Keratinocyte (primary cell): ENCODE results near the gene FBXL17. TPM values are rescaled to one million over a fixed set of nuclear protein-coding genes. Genes with fewer than 3 reads are reported as not detected.

Experiments
- DNase-seq: peaks from one replicate; pipeline ENCODE4 v3.0.0-alpha.2; 2011; ENCODE audit warnings: low read depth, missing footprints, low spot score
- FAIRE-seq: peaks from 2 replicates; lab custom pipeline; 2011; peaks lifted over from hg19 to GRCh38; lab: Jason Lieb, UNC
- H2AFZ ChIP-seq: 2 replicates; pipeline ENCODE4 v1.6.0; 2012; ENCODE audit warnings: low read length, control low read depth, inconsistent platforms; ENCODE audit not compliant: control insufficient read depth
- H3K27ac ChIP-seq: 2 replicates; pipeline ENCODE4 v1.5.1; 2011; ENCODE audit warnings: low read length; ENCODE audit not compliant: control insufficient read depth, insufficient read depth
- H3K27me3 ChIP-seq: 3 replicates; pipeline ENCODE4 v1.6.0; 2011; ENCODE audit warnings: low read length; ENCODE audit not compliant: control insufficient read depth, insufficient read depth; ENCODE audit errors: extremely low read depth
- H3K36me3 ChIP-seq, 2 experiments: 2 replicates in 1 of 2; 3 replicates in 1 of 2; pipeline ENCODE4 v1.5.1; 2011; ENCODE audit warnings: low read length in 2 of 2, mild to moderate bottlenecking in 1 of 2; ENCODE audit not compliant: control insufficient read depth in 2 of 2, insufficient read depth in 2 of 2; ENCODE audit errors: extremely low read depth in 1 of 2
- H3K4me1 ChIP-seq: 3 replicates; pipeline ENCODE4 v1.5.1; 2011; ENCODE audit warnings: low read length; ENCODE audit not compliant: control insufficient read depth, insufficient read depth; ENCODE audit errors: extremely low read depth
- H3K4me2 ChIP-seq: 3 replicates; pipeline ENCODE4 v1.6.0; 2011; ENCODE audit warnings: low read depth, low read length; ENCODE audit not compliant: control insufficient read depth, insufficient read depth; ENCODE audit errors: extremely low read depth
- H3K4me3 ChIP-seq, 3 experiments: fragments of 200-600 bp in 1 of 3; sonication (generic) in 1 of 3; 2 replicates in 2 of 3; 3 replicates in 1 of 3; pipeline ENCODE4 v1.5.1; 2011 to 2016; ENCODE audit warnings: low read length in 3 of 3, mild to moderate bottlenecking in 3 of 3, control low read depth in 2 of 3, inconsistent platforms in 1 of 3, low read depth in 1 of 3, mixed read lengths in 1 of 3, mixed run types in 1 of 3, moderate library complexity in 1 of 3; ENCODE audit not compliant: control insufficient read depth in 2 of 3, insufficient read depth in 2 of 3; ENCODE audit errors: extremely low read depth in 1 of 3
- H3K79me2 ChIP-seq: 2 replicates; pipeline ENCODE4 v1.6.0; 2012; ENCODE audit warnings: low read length; ENCODE audit not compliant: control insufficient read depth, insufficient read depth
- H3K9ac ChIP-seq: 3 replicates; pipeline ENCODE4 v1.6.0; 2011; ENCODE audit warnings: low read length; ENCODE audit not compliant: control insufficient read depth, insufficient read depth; ENCODE audit errors: extremely low read depth
- H3K9me1 ChIP-seq: 3 replicates; pipeline ENCODE4 v1.6.0; 2011; ENCODE audit warnings: low read length; ENCODE audit not compliant: control insufficient read depth, insufficient read depth; ENCODE audit errors: extremely low read depth
- H3K9me3 ChIP-seq: 2 replicates; pipeline ENCODE4 v1.5.1; 2012; ENCODE audit warnings: low read depth, low read length; ENCODE audit not compliant: control insufficient read depth
- H4K20me1 ChIP-seq: 3 replicates; pipeline ENCODE4 v1.6.0; 2011; ENCODE audit warnings: low read length; ENCODE audit not compliant: control insufficient read depth, insufficient read depth; ENCODE audit errors: extremely low read depth
- EZH2 ChIP-seq: IDR thresholded peaks from one replicate; pipeline ENCODE4 v1.6.1; 2012; ENCODE audit warnings: inconsistent platforms, mild to moderate bottlenecking, low read length, moderate library complexity
- dilution Hi-C: fragments of 300-500 bp; cut with MboI; formaldehyde crosslinking; loops from one replicate; pipeline ENCODE4 v1.7.0; 2020; ENCODE audit warnings: low sequenced_read_pairs; ENCODE audit not compliant: extremely low pct_ligation_motif_present
- polyA plus RNA-seq, 5 experiments: library from polyadenylated mRNA; depleted of rRNA in 3 of 5; stranded (reverse) in 3 of 5; stranded (forward) in 1 of 5; unstranded in 1 of 5; fragments of >200 nt; gene quantifications; 1 replicate in 1 of 5; 2 replicates in 3 of 5; 3 replicates in 1 of 5; pipeline versions ENCODE4 v1.2.1 to v1.2.3, GENCODE V29; 2011 to 2012; ENCODE audit warnings: missing spikeins in 2 of 5, low read depth in 1 of 5, low replicate concordance in 1 of 5
- TF ChIP-seq, protein P1 (sequence below), 3 experiments: IDR thresholded peaks in 1 of 3; conservative IDR thresholded peaks in 1 of 3; optimal IDR thresholded peaks in 1 of 3; 2 replicates in 2 of 3; 3 replicates in 1 of 3; pipeline versions ENCODE3 to v1.5.1; 2011; ENCODE audit warnings: low read length in 3 of 3, mild to moderate bottlenecking in 3 of 3, moderate library complexity in 2 of 3, control low read depth in 1 of 3, inconsistent platforms in 1 of 3; ENCODE audit not compliant: insufficient read depth in 2 of 3; ENCODE audit errors: extremely low read depth in 1 of 3

The FBXL17 gene
- polyA plus RNA-seq, 1 donor (not counting 4 experiments of a cell fraction or from before 2014, with no cell fraction given): 5.7 TPM

DNA sequence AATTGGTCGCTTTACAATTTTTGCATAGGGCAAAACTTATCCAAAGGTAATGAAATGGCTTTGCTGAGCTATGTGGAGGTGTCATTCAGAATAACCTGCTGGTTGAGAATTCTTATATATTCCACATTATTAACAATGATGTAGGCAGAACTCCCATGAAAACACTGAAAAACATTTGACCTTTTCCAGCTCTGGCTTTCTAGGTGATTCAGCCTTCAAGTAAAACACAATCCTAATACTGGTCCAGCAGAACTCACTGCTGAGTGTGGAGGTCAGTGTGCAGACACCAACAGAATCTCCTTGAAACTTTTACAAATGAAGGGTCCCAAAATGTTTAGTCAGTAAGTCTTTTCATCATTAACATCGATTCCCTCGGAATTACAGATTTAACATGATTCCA lies 549.2 kb downstream of the FBXL17 start:
- Histone ChIP-seq H3K4me1 (no peaks in the 10 kb centered on the region), H3K9ac (no peak overlapping the region), H3K36me3 (no peaks in the 10 kb centered on the region), H3K27ac (no peak overlapping the region), H3K4me2 (no peak overlapping the region), H3K9me1 (no peaks in the 10 kb centered on the region), H4K20me1 (no peaks in the 10 kb centered on the region), H3K9me3 (no peaks in the 10 kb centered on the region), H2AFZ (no peak overlapping the region), H3K4me3 (no peak overlapping the region), H3K79me2 (no peaks in the 10 kb centered on the region), H3K27me3 (no peaks in the 10 kb centered on the region)
- no peak for TF ChIP-seq EZH2
- TF ChIP-seq, protein P1, sequence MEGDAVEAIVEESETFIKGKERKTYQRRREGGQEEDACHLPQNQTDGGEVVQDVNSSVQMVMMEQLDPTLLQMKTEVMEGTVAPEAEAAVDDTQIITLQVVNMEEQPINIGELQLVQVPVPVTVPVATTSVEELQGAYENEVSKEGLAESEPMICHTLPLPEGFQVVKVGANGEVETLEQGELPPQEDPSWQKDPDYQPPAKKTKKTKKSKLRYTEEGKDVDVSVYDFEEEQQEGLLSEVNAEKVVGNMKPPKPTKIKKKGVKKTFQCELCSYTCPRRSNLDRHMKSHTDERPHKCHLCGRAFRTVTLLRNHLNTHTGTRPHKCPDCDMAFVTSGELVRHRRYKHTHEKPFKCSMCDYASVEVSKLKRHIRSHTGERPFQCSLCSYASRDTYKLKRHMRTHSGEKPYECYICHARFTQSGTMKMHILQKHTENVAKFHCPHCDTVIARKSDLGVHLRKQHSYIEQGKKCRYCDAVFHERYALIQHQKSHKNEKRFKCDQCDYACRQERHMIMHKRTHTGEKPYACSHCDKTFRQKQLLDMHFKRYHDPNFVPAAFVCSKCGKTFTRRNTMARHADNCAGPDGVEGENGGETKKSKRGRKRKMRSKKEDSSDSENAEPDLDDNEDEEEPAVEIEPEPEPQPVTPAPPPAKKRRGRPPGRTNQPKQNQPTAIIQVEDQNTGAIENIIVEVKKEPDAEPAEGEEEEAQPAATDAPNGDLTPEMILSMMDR (optimal IDR thresholded peaks at IDR 0.05 in 1 of 3, IDR thresholded peaks at IDR 0.05 in 1 of 3, conservative IDR thresholded peaks at IDR 0.05 in 1 of 3; ENCODE audit: extremely low read depth in 1 of 3, insufficient read depth in 2 of 3, low read length in 3 of 3): no peak
- FAIRE-seq (no peak), DNase-seq (no peak)
- dilution Hi-C loops: no loop called here

DNA sequence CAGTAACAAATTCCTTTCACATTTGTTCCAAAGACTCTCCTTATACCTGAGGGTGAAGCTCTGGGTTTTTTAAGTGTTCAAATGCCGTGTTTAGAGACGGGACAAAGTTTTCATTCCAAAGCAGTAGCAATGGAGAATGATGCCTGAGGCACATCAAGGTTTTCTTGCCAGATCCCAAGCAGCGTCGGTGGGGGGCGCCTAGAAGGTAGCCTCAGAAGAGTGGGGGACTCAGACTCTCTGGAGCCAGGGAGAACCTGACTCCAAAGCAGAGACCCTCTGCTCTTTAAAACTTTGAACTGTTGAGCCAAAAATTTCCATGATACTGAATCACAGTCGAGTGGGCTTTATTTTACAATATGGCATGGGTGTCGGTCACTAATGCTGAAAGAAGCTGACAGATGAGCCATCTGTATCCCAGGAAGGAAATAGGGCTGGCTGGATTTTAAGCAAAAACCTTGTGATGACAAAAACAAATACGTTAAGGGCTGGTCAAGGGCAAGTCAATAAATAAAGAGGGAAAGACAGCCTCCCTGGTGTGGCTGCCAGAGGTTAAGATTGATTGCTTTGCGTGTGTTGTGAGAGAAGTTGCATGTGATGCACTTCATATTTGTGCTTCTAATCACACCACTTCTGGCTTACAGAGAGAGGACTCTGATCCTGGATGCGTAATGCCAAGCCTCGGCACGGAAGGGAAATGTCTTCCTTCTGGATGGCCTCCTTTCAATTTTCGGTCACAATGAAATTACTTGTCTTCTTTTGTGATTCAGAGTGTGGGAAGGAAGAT lies 550.1 kb downstream of the FBXL17 start:
- TF ChIP-seq, protein P1 (optimal IDR thresholded peaks at IDR 0.05 in 1 of 3, IDR thresholded peaks at IDR 0.05 in 1 of 3, conservative IDR thresholded peaks at IDR 0.05 in 1 of 3; ENCODE audit: extremely low read depth in 1 of 3, insufficient read depth in 2 of 3, low read length in 3 of 3): peak in 1 of 3 experiments; percentile 3
- no peak for TF ChIP-seq EZH2
- no peak overlapping the region for H3K4me2 ChIP-seq
- no peak overlapping the region for H3K4me3 ChIP-seq
- dilution Hi-C loops: no loop called here
- no peaks in the 10 kb centered on the region for H3K36me3 ChIP-seq
- H4K20me1 ChIP-seq: no peaks in the 10 kb centered on the region
- no peaks in the 10 kb centered on the region for H3K79me2 ChIP-seq
- no peaks in the 10 kb centered on the region for H3K9me1 ChIP-seq
- no peak for DNase-seq
- no peaks in the 10 kb centered on the region for H3K9me3 ChIP-seq
- no peak overlapping the region for H3K27ac ChIP-seq
- no peaks in the 10 kb centered on the region for H3K27me3 ChIP-seq
- H3K9ac ChIP-seq: no peak overlapping the region
- FAIRE-seq: no peak
- H3K4me1 ChIP-seq: no peaks in the 10 kb centered on the region
- H2AFZ ChIP-seq: no peak overlapping the region
